Tibial artery (tissue), 4 donors: Measurements from ENCODE around the gene PPP1R9B.

ENCODE experiments used
- DNase-seq, 2 donors: peaks; one replicate each; pipeline ENCODE4 v3.0.0-alpha.2; 2019
- H3K27ac ChIP-seq, 2 donors: fragments of 200-600 bp; sonication (generic) in 1 of 2; 1 replicate in 1 of 2; 2 replicates in 1 of 2; pipeline ENCODE4 v1.5.1; 2018 to 2019; ENCODE audit warnings: mild to moderate bottlenecking in 1 of 2
- H3K27me3 ChIP-seq, 2 donors: fragments of 200-600 bp; sonication (generic) in 1 of 2; one replicate each; pipeline versions ENCODE4 v1.5.1 to v1.6.0; 2016 to 2019
- H3K36me3 ChIP-seq, 3 donors: fragments of 200-600 bp; sonication (generic) in 2 of 3; one replicate each; pipeline ENCODE4 v1.5.1; 2016 to 2019; ENCODE audit warnings: mild to moderate bottlenecking in 2 of 3
- H3K4me1 ChIP-seq, 4 donors: fragments of 200-600 bp; sonication (generic) in 2 of 4; 1 replicate in 3 of 4; 2 replicates in 1 of 4; pipeline ENCODE4 v1.5.1; 2016 to 2019
- H3K4me3 ChIP-seq, 2 donors: fragments of 200-600 bp; sonication (generic) in 1 of 2; 1 replicate in 1 of 2; 2 replicates in 1 of 2; pipeline ENCODE4 v1.5.1; 2018 to 2019; ENCODE audit warnings: mild to moderate bottlenecking in 2 of 2
- H3K9me3 ChIP-seq, 3 donors: fragments of 200-600 bp; sonication (generic) in 1 of 3; one replicate each; pipeline ENCODE4 v1.5.1; 2016 to 2019
- intact Hi-C: fragments of 100-400 bp; cut with DNase I; formaldehyde crosslinking; loops from one replicate; pipeline ENCODE4 v1.15.0; 2023; ENCODE audit warnings: low total_unique reads
- TF ChIP-seq, protein P1 (sequence below), 2 experiments: fragments of 200-600 bp in 1 of 2; fragments of 450-650 bp in 1 of 2; IDR thresholded peaks; one replicate each; pipeline ENCODE4 v1.5.1; 2017 to 2019; ENCODE audit warnings: antibody characterized with exemption in 2 of 2, mild to moderate bottlenecking in 1 of 2, moderate library complexity in 1 of 2

The PPP1R9B gene

DNA sequence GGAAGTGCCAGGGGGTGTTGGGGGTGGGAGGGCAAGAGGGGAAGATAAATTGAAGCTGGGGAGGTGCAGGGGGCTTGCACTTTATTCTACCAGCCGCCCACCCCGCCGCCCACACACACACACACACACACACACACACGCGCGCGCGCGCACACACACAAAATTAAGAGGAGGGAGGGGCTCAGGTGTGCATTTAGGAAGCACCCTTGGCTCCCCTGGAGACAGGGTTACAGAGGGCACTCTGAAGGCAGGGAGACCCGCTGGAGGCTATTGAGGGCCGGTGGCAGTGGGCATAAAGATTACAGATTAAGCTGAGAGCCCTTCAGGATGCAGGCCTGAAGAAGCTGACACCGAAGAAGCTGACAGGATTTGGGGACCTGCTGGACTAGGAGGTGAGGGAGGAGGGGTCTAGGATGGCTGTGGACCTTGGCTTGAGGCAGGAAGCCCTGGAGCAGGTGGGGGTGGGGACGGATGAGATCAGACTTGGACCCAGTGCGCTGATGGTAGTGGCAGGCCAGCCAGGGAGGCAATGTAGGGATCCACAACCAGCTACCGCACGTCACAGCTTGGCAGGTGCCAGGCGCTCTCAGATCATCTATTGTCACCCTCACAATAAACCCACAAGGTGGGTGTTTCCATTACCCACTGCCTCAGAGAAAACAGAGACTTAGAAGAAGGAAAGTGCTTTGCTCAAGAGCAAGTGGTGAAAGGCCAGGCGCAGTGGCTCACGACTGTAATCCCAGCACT is 19.7 kb downstream of the PPP1R9B start:
- Histone ChIP-seq H3K9me3 (no peaks in the 10 kb centered on the region), H3K4me3 (peak overlapping the region; percentile 50 to 59), H3K4me1 (peaks cover 0 to 56% (median 49%) of the 10 kb centered on the region in 4 donors), H3K36me3 (peaks cover 0 to 17% (median 12%) of the 10 kb centered on the region in 3 donors), H3K27ac (peak overlapping the region; percentile 52 to 62), H3K27me3 (peaks cover 0 to 4% of the 10 kb centered on the region in 2 donors)
- intact Hi-C loops = no loop called here
- TF ChIP-seq, protein P1, sequence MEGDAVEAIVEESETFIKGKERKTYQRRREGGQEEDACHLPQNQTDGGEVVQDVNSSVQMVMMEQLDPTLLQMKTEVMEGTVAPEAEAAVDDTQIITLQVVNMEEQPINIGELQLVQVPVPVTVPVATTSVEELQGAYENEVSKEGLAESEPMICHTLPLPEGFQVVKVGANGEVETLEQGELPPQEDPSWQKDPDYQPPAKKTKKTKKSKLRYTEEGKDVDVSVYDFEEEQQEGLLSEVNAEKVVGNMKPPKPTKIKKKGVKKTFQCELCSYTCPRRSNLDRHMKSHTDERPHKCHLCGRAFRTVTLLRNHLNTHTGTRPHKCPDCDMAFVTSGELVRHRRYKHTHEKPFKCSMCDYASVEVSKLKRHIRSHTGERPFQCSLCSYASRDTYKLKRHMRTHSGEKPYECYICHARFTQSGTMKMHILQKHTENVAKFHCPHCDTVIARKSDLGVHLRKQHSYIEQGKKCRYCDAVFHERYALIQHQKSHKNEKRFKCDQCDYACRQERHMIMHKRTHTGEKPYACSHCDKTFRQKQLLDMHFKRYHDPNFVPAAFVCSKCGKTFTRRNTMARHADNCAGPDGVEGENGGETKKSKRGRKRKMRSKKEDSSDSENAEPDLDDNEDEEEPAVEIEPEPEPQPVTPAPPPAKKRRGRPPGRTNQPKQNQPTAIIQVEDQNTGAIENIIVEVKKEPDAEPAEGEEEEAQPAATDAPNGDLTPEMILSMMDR (IDR thresholded peaks at IDR 0.05) = no peak
- peak in 1 of 2 donors; percentile 76 for DNase-seq

DNA sequence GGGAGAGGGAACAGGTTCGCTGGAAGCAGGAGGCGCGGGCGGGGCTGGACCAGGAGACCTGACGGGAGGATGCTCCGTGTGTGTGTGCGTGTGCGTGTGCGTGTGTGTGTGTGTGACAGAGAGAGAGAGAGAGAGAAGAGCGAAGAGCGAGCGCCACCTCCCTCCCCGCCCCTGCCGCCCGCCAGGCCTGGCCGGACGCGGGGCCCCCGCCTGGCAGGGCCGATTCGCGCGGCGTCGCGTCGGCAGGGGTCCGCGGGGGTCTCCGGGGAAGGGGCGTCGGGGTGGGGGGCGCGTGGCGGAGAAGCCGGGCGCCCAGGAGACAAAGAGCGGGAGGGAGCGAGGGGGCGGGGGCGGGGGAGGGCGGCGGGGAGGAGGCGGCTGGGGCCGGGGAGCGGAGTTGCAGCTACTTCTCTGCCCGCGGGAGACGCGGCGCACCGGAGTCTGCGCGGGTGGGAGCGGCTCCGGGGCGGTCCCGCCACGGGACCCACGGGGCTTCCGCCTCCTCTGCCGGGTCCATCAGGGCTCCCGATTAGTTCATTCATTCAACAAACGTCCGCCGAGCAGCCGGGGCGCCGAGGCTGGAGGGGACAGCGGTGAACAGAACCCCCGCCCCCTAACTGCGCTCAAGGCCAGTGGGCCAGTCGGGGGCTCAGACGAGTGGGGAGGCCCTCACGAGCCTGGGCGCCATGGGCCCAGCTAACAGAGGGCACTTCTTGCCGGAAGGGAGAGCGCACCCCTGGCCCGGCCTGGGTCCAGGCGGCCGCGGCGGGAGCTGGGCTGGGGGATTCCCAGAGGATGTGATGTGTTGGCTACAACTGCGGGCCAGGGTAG is 20.5 kb downstream of the PPP1R9B start, which contains the start of gene SAMD14:
SAMD14 (minus strand) TSS at position 433 of the 831 bp plus-strand sequence. CDS start 5,201 bp downstream, outside the sequence.
- TF ChIP-seq, protein P1 (IDR thresholded peaks at IDR 0.05) = no peak
- H3K4me1 ChIP-seq = peaks cover 0 to 56% (median 49%) of the 10 kb centered on the region in 4 donors
- peak in 1 of 2 donors; percentile 78 for DNase-seq
- intact Hi-C loops = no loop called here
- H3K36me3 ChIP-seq = peaks cover 0 to 9% (median 4%) of the 10 kb centered on the region in 3 donors
- H3K4me3 ChIP-seq = peak within 1 kb of the TSS; percentile 50 to 59
- peak within 1 kb of the TSS; percentile 52 to 62 for H3K27ac ChIP-seq
- H3K27me3 ChIP-seq = peaks cover 0 to 4% of the 10 kb centered on the region in 2 donors
- H3K9me3 ChIP-seq = no peaks in the 10 kb centered on the region

DNA sequence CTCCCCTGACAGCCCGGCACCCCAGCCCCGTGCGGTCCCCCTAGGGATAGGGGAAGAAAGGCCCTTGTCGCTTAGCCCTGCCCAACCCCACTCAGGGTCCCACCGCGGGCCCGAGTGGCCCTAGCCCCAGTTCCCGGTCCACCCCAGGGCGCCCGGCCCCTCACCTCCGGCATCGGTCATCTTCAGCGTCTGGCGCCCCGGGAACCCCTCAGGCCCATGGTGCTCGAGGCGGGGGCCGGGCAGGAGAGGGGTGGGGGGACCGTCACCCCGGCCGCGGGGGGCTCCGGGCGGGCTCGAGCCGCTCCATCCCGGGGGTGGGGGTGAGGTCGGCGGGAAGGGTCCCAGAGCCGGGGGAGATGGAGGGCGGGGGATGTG is 21.1 kb downstream of the PPP1R9B start:
- TF ChIP-seq, protein P1 (IDR thresholded peaks at IDR 0.05) = no peak
- intact Hi-C loops = no loop called here
- Histone ChIP-seq H3K4me3 (peak overlapping the region; percentile 50 to 59), H3K4me1 (peaks cover 0 to 52% (median 46%) of the 10 kb centered on the region in 4 donors), H3K27ac (peak overlapping the region; percentile 52 to 62), H3K36me3 (peaks cover 0 to 3% (median 0%) of the 10 kb centered on the region in 3 donors), H3K9me3 (no peaks in the 10 kb centered on the region), H3K27me3 (peaks cover 0 to 4% of the 10 kb centered on the region in 2 donors)
- no peak for DNase-seq

DNA sequence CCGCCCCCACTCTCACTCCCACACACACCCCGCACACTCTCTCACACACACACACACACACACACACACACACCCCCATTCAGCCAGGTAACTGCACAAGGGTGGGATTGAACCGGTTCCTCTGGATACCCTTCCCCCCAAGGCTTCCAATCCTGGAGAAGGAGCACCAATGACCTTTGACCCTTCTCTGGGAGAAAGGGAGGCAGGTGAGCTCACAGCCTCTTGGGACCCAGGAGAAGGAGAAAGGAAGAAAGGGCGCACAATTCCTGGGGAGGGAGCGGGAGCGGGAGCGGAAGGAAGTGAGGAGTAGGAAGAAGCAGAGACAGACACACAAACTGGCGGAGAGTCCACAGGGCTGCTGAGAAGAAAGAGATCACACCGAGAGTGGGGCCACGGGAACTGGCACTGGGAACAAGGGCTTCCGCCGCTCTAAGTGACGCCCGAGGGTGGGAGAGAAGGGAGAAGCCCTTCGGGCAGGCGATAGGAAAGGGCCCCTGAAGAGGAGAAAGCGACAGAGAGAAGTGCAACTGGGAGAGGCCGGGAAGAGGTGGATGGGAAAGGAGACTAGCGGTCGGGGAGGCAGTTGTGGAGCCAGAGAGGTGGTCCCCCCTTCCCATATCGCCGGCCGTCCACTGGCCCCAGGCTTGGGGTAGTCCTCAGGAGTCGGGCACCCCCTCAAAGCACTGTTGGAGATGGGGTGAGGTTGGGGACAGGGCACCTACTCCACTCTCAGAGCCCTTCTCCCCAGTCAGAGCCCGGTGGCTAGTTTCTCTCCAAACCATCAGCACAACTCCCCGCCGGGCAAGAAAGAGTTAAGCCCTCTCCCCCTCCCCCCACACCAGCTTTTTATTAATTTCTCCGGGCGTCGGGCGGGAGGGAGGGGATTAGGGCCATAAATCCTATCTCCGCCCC is 21.8 kb downstream of the PPP1R9B start:
- H3K4me3 ChIP-seq = peak overlapping the region; percentile 50 to 59
- H3K4me1 ChIP-seq = peaks cover 0 to 46% (median 40%) of the 10 kb centered on the region in 4 donors
- peaks cover 0 to 4% of the 10 kb centered on the region in 2 donors for H3K27me3 ChIP-seq
- TF ChIP-seq, protein P1 (IDR thresholded peaks at IDR 0.05) = no peak
- H3K36me3 ChIP-seq = no peaks in the 10 kb centered on the region
- H3K27ac ChIP-seq = peak overlapping the region; percentile 52 to 62
- DNase-seq = no peak
- intact Hi-C loops = no loop called here
- H3K9me3 ChIP-seq = no peaks in the 10 kb centered on the region
